Fibroblast of lung (primary cell): Measurements from ENCODE around the gene SPOCK1.

Experiments used
- CTCF ChIP-seq, 2 donors: IDR thresholded peaks in 1 of 2; conservative IDR thresholded peaks in 1 of 2; 1 replicate in 1 of 2; 2 replicates in 1 of 2; pipeline ENCODE4 v1.5.1; 2011 to 2012; ENCODE audit warnings: low read length in 2 of 2, control low read depth in 1 of 2, inconsistent platforms in 1 of 2, low read depth in 1 of 2, mild to moderate bottlenecking in 1 of 2
- EZH2 ChIP-seq: IDR thresholded peaks from 2 replicates; pipeline ENCODE4 v1.5.1; 2012; ENCODE audit warnings: low read length, control low read depth, mild to moderate bottlenecking; ENCODE audit errors: missing control alignments

DNA sequence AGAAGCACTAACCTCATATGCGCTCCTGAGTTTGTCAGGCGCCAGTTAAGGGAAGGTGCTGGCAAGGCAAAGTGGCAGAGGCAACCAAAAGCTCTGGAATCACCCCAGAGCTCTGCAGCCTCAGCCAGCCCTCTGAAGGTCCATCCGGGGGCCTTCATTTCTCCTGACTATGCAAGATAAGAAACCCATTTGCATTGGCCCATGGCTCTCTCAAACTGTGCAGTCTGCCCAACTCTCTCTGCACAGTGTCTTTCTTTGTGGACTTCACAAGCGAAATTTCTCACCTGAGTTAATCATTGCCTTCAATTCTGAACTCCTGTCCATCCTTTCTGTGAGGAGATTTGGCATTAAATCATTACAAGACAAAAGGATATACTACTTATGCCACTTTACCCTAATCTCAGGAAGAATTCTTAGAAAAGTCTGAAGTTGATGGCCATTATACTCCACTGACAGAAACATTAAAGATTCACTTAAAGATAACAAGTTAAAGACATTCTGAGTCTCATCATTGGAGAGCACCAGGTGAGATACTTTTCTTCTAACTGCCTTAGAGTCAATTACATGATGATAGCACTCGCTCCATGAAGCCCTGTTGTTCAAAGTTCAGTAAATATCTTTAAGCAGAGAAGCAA, 235.6 kb downstream of the SPOCK1 start:
- no peak for TF ChIP-seq EZH2
- no peak for TF ChIP-seq CTCF (conservative IDR thresholded peaks at IDR 0.05 in 1 of 2, IDR thresholded peaks at IDR 0.05 in 1 of 2; ENCODE audit: low read depth in 1 of 2, low read length in 2 of 2)
